BLaER1 treated with 17β-estradiol and CSF1 and Interleukin-3, amounts not matched to agents 10 nM and 100 nM (cell line): ENCODE measurements around the gene ALKAL2.
"Not testable (repeated sequence)": the region's sequence is repeated elsewhere in the genome, so short reads cannot be mapped to it uniquely, and the experiment has no call there.

Experiments
- H3K27ac ChIP-seq, 11 experiments: shearing (Covaris generic); formaldehyde crosslinking; 2 replicates each; pipeline ENCODE4 v1.8.1; 2022
- H3K27me3 ChIP-seq, 11 experiments: shearing (Covaris generic); formaldehyde crosslinking; 2 replicates each; pipeline ENCODE4 v1.8.1; 2022
- H3K36me3 ChIP-seq, 11 experiments: shearing (Covaris generic); formaldehyde crosslinking; 2 replicates each; pipeline ENCODE4 v1.8.1; 2022
- H3K4me1 ChIP-seq, 10 experiments: shearing (Covaris generic); formaldehyde crosslinking; 2 replicates each; pipeline ENCODE4 v1.8.1; 2022
- H3K4me2 ChIP-seq, 11 experiments: shearing (Covaris generic); formaldehyde crosslinking; 2 replicates each; pipeline ENCODE4 v1.8.1; 2022
- H3K4me3 ChIP-seq, 10 experiments: shearing (Covaris generic); formaldehyde crosslinking; 2 replicates each; pipeline ENCODE4 v1.8.1; 2022
- H3K9ac ChIP-seq, 11 experiments: shearing (Covaris generic); formaldehyde crosslinking; 2 replicates each; pipeline ENCODE4 v1.8.1; 2022
- H3K9me3 ChIP-seq, 11 experiments: shearing (Covaris generic); formaldehyde crosslinking; replicated peaks in 1 of 11; 2 replicates each; pipeline ENCODE4 v1.8.1; 2022
- H4K20me1 ChIP-seq, 11 experiments: shearing (Covaris generic); formaldehyde crosslinking; 2 replicates each; pipeline ENCODE4 v1.8.1; 2022
- Cebpa-rat ChIP-seq, 11 experiments: shearing (Covaris generic); IDR thresholded peaks; 2 replicates each; pipeline ENCODE4 v1.8.1; 2022

The ALKAL2 gene

GRCh38 chr2:317501-318424 is 29.9 kb upstream of the ALKAL2 start:
- no peaks in the 10 kb centered on the region for H3K36me3 ChIP-seq
- peaks cover 0 to 10% (median 0%) of the 10 kb centered on the region in 11 experiments; a peak in 7 of 22 replicates for H3K9me3 ChIP-seq
- H3K4me3 ChIP-seq = no peak overlapping the region
- H3K27me3 ChIP-seq = no peaks in the 10 kb centered on the region
- no peaks in the 10 kb centered on the region for H4K20me1 ChIP-seq
- TF ChIP-seq Cebpa-rat (IDR thresholded peaks at IDR 0.05) = no peak
- peak overlapping the region in 1 of 11 experiments; percentile 3; a peak in 1 of 22 replicates for H3K27ac ChIP-seq
- H3K4me1 ChIP-seq = peaks cover 6 to 18% (median 13%) of the 10 kb centered on the region in 10 experiments; a peak in 15 of 20 replicates
- no peak overlapping the region; a peak in 1 of 22 replicates for H3K9ac ChIP-seq
- peak overlapping the region in 9 of 11 experiments; percentile 4 to 57 (median 24); a peak in 11 of 22 replicates for H3K4me2 ChIP-seq

DNA sequence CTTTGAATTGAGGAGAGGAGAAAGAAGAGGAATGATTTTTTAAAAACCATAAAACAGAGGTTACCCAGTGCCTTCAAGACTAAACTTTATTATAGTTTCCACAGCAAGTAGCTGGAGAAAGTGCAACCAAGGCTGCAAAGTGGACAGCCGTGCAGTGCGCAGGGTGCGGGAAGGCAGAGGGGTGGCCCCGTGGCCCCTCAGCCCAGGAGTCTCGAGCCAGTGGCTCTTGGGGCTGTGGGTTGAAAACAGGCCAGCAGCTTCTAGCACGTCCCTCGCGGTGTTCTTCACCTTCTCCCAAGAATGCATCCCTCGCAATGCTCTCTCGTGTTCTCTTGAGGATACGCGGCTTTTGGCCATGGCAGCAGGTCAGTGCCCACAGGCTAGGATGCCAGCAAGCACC is 28.5 kb upstream of the ALKAL2 start:
- no peak overlapping the region for H3K27ac ChIP-seq
- H3K9me3 ChIP-seq = peaks cover 0 to 10% (median 0%) of the 10 kb centered on the region in 11 experiments; a peak in 7 of 22 replicates
- no peaks in the 10 kb centered on the region for H3K27me3 ChIP-seq
- no peak overlapping the region for H3K4me2 ChIP-seq
- peaks cover 6 to 18% (median 13%) of the 10 kb centered on the region in 10 experiments; a peak in 15 of 20 replicates for H3K4me1 ChIP-seq
- H3K4me3 ChIP-seq = no peak overlapping the region
- no peak for TF ChIP-seq Cebpa-rat (IDR thresholded peaks at IDR 0.05)
- no peak overlapping the region for H3K9ac ChIP-seq
- no peaks in the 10 kb centered on the region for H3K36me3 ChIP-seq
- H4K20me1 ChIP-seq = no peaks in the 10 kb centered on the region

DNA sequence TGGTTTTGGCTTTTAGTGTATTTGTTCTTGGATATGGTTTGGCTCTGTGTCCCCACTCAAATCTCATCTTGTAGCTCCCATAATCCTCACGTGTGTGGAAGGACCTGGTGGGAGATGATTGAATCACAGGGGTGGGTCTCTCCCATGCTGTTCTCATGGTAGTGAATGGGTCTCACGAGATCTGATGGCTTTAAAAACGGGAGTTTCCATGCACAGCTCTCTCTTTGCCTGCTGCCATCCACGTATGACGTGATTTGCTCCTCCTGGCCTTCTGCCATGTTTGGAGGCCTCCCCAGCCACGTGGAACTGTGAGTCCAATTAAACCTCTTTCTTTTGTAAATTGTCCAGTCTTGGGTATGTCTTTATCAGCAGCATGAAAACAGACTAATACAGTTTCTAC is 28.0 kb upstream of the ALKAL2 start:
- Histone ChIP-seq H3K9me3 (peaks cover 0 to 10% (median 0%) of the 10 kb centered on the region in 11 experiments; a peak in 7 of 22 replicates), H3K4me1 (peaks cover 9 to 20% (median 14%) of the 10 kb centered on the region in 10 experiments; a peak in 17 of 20 replicates)
- H3K9ac ChIP-seq, H4K20me1 ChIP-seq, H3K36me3 ChIP-seq, H3K27me3 ChIP-seq, H3K4me3 ChIP-seq, H3K4me2 ChIP-seq, H3K27ac ChIP-seq: not testable (repeated sequence)

DNA sequence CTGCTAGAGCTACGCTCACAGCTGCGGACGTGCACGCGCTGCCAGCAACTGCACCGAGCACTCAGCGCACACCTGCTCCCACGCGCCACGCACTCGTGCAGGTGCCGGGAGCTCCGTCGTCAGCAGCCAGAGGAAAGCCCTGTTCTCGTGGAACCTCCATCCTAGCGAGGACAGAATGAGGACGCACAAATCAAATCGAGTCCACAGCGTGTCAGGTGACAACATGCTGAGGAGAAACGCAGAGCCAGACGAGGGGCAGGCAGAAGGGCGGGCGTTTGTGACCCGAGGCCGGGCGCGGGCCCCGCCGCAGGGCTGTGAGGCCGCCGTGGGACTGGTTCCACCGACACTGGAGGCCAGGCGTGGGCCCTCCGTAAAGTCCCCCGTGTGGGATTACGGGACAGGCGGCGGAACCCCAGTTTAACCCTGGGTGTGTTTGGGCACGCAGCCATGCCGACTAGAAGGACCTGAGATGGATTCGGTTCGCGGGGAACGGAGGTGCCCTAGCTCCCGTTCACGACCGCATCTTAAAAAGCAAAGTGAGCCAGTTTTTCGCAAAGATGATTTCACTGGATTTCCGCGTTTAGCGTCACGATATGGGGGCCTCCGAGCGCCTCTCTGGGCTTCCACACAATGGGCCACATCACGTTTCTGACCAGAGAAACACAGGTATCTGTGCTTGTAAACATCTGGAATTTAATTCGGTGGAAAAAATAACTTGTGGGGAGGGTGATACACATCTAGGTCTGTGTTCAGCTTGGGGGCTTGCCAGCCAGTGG is 26.9 kb upstream of the ALKAL2 start:
- Histone ChIP-seq H3K4me2 (no peak overlapping the region), H3K27ac (no peak overlapping the region), H3K4me1 (peaks cover 9 to 25% (median 20%) of the 10 kb centered on the region in 10 experiments; a peak in 17 of 20 replicates), H3K27me3 (no peaks in the 10 kb centered on the region), H3K36me3 (no peaks in the 10 kb centered on the region), H3K4me3 (no peak overlapping the region), H4K20me1 (no peaks in the 10 kb centered on the region), H3K9me3 (peaks cover 0 to 10% (median 0%) of the 10 kb centered on the region in 11 experiments; a peak in 7 of 22 replicates), H3K9ac (no peak overlapping the region)
- TF ChIP-seq Cebpa-rat (IDR thresholded peaks at IDR 0.05) = no peak

GRCh38 chr2:313991-314390 is 26.1 kb upstream of the ALKAL2 start:
- no peak overlapping the region for H3K9ac ChIP-seq
- no peaks in the 10 kb centered on the region for H3K27me3 ChIP-seq
- H4K20me1 ChIP-seq = no peaks in the 10 kb centered on the region
- peaks cover 0 to 10% (median 0%) of the 10 kb centered on the region in 11 experiments; a peak in 7 of 22 replicates for H3K9me3 ChIP-seq
- no peak overlapping the region for H3K4me3 ChIP-seq
- H3K27ac ChIP-seq = no peak overlapping the region
- no peak for TF ChIP-seq Cebpa-rat (IDR thresholded peaks at IDR 0.05)
- H3K4me2 ChIP-seq = no peak overlapping the region
- H3K36me3 ChIP-seq = no peaks in the 10 kb centered on the region
- H3K4me1 ChIP-seq = peaks cover 9 to 33% (median 27%) of the 10 kb centered on the region in 10 experiments; a peak in 19 of 20 replicates

GRCh38 chr2:310994-311393 is 23.1 kb upstream of the ALKAL2 start:
- no peaks in the 10 kb centered on the region for H3K36me3 ChIP-seq

DNA sequence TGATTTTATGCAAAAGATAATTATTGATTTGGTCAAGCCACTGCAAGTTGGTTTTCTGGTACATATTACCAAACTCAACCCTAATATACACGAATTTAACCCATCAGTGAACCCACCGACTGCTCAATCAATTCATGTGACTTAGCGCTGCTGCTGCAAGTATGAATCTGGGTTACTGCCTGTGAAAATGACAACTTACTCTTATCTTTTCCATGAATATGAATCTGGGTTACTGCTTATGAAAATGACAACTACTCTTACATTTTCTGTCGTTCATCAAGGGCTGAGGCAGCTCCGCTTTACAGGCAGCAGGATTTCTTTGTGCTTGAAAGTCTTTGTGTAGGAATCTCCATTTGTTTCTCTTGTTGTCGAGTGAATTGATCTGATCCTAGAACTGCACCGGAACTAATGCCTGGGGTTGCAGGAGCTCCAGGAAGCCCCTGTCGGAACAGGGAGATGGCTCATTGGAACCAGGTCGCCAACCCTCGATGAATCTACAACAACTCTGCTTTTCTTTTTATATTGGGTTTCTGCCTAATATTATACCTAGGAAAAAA is 22.1 kb upstream of the ALKAL2 start:
- no peak overlapping the region for H3K9ac ChIP-seq

More at GRCh38 chr2:310994-311393, 23.1 kb upstream of the ALKAL2 start:
- Histone ChIP-seq H3K9ac (no peak overlapping the region), H3K4me1 (peaks cover 0 to 30% (median 24%) of the 10 kb centered on the region in 10 experiments; a peak in 17 of 20 replicates), H3K4me3 (no peak overlapping the region), H4K20me1 (no peaks in the 10 kb centered on the region), H3K27me3 (no peaks in the 10 kb centered on the region), H3K4me2 (peak overlapping the region in 5 of 11 experiments; percentile 4 to 43 (median 26); a peak in 4 of 22 replicates), H3K27ac (no peak overlapping the region), H3K9me3 (peaks cover 0 to 10% (median 0%) of the 10 kb centered on the region in 11 experiments; a peak in 7 of 22 replicates)
- no peak for TF ChIP-seq Cebpa-rat (IDR thresholded peaks at IDR 0.05)

More for the DNA sequence above, 22.1 kb upstream of the ALKAL2 start:
- Histone ChIP-seq H3K4me1 (peaks cover 0 to 40% (median 34%) of the 10 kb centered on the region in 10 experiments; a peak in 17 of 20 replicates), H3K4me2 (peak overlapping the region in 7 of 11 experiments; percentile 54 to 85 (median 74); a peak in 12 of 22 replicates), H3K27ac (0 out of 22 replicates have a peak overlapping the region, but pooled peaks of 1 of the 11 experiments have one; percentile 46), H3K9me3 (peaks cover 0 to 7% (median 0%) of the 10 kb centered on the region in 11 experiments; a peak in 6 of 22 replicates), H3K4me3 (no peak overlapping the region), H4K20me1 (no peaks in the 10 kb centered on the region), H3K36me3 (no peaks in the 10 kb centered on the region), H3K27me3 (no peaks in the 10 kb centered on the region)
- no peak for TF ChIP-seq Cebpa-rat (IDR thresholded peaks at IDR 0.05)
